Esophagus squamous epithelium (tissue), 4 donors: ENCODE data around the gene MOK.

Source experiments
- CTCF ChIP-seq, 6 experiments: fragments of 450-650 bp in 4 of 6; fragments of 200-600 bp in 2 of 6; sonication (generic) in 2 of 6; IDR thresholded peaks; one replicate each; pipeline ENCODE4 v1.5.1; 2016 to 2019; ENCODE audit warnings: antibody characterized with exemption in 6 of 6, mild to moderate bottlenecking in 4 of 6, moderate library complexity in 4 of 6
- POLR2A ChIP-seq, 4 donors: fragments of 450-650 bp; IDR thresholded peaks; one replicate each; pipeline ENCODE4 v1.6.1; 2017; ENCODE audit warnings: antibody characterized with exemption in 4 of 4, mild to moderate bottlenecking in 4 of 4, moderate library complexity in 3 of 4

- TF ChIP-seq CTCF (IDR thresholded peaks at IDR 0.05) (peak in 1 of 6 experiments; percentile 8), POLR2A (IDR thresholded peaks at IDR 0.05) (no peak)
Observed at GRCh38 chr14:102213984-102214658, 90.8 kb downstream of the MOK start.
